Stimulated activated CD4-positive, alpha-beta T cell treated with anti-CD3 and anti-CD28 coated beads, Interleukin-2, amount 100 ng/mL, for 4 hours (primary cell): ENCODE results near the gene DNLZ.
A peak's percentile ranks its signal among the peaks of the same experiment; 100 is the strongest.
"Not testable (repeated sequence)": the region's sequence is repeated elsewhere in the genome, so short reads cannot be mapped to it uniquely, and the experiment has no call there.

Experiments used
- DNase-seq: peaks from one replicate; pipeline ENCODE4 v3.0.0-alpha.2; 2020; ENCODE audit warnings: low read depth

Gene DNLZ

DNA sequence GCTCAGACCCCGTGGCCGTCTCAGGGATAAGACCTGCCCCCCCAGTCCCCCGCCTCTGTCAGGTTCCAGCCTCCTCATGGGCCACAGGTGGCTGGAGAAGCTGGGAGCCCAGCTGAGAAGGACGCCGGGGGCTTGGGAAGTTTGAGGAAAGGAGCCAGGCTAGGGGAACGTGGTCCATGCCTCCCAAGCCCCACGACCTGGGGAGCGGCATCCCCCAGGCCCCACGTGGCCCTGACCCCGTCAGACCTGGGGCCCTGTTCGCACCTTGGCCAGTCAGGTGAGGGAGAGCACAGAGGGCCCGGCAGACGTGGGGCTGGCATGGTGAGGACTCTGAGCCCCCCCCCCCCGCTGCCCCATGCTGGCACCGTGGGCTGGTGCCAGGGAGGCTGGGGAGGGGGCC lies 32.5 kb downstream of the DNLZ start:
- no peak for DNase-seq

DNA sequence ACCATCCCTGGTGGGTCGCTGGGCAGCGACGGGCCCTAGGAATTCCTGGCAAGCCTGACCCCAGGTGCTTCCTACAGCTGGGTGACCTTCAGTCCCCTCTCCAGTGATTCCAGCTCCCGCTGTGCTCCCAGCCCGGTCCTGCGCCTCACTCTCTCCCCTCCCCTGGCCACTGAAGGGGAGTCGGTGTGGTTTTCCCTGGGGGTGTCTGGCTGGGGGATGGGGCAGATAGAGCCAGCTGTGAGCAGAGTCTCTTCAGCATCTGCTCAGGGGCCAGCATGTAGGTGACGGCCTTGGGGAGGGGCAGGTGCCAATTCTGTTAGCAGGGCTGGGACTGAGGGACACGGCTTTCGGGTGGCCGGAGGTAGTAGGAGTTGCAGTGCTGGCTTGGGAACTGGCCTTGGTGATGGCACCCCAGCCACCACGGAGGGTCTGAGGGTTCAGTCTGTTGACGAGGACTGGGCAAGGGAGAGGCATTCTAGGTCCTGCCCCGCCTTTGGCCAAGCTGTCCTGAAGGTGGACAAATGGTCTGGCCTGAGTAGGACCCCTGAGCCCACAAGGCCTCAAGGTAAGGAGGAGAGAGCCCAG lies 33.0 kb downstream of the DNLZ start:
- DNase-seq, result no peak

DNA sequence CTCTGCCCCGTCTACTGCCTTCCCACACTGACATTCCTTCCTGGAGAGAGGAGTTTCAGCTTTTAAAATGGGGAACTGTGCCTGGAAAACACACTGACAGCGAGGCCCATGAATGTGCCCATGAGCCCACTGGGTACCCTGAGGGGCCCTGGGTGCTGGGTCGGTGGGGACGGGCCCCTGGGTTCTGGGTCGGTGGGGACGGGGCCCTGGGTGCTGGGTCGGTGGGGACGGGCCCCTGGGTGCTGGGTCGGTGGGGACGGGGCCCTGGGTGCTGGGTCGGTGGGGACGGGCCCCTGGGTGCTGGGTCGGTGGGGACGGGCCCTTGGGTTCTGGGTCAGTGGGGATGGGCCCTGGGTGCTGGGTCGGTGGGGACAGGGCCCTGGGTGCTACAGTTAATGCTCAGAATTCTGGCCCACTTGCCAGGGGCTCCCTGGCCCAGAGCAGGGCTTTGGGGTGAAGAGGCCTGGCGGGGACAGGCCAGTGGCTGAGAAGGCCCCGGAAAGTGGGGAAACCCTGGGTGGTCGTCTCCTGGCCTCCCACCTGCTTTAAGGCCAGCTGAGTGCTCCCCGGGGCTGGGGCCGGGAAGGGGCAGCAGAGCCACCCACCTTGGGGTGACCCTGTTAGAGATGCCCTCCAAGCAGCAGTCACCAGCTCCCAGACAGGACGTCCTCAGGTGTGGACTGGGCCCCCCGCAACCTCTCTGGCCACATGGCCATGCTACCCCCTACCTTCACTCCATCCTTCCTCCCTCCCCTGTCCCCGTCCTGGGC lies 33.7 kb downstream of the DNLZ start:
- DNase-seq, result no peak

DNA sequence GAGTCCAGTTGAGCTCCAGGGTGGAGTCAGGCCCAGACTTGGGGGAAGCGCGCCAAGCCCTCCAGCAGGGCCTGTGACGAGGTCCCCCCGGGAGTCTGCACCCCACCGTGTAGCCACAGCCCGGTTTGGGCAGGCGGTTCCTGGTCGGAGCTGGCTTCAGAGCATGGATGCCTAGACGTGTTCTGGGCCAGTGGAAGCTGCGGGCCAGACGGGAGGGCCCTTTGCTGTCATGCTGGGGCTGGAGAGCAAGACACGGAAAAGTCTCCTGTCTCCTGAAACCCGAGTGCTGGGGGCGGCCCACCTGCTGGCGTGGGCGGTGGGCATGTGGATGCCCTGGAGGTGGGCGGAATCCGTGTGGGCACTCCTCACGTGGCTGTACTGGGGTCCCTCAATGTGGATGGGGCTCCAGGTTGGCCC lies 34.3 kb downstream of the DNLZ start:
- no peak for DNase-seq

DNA sequence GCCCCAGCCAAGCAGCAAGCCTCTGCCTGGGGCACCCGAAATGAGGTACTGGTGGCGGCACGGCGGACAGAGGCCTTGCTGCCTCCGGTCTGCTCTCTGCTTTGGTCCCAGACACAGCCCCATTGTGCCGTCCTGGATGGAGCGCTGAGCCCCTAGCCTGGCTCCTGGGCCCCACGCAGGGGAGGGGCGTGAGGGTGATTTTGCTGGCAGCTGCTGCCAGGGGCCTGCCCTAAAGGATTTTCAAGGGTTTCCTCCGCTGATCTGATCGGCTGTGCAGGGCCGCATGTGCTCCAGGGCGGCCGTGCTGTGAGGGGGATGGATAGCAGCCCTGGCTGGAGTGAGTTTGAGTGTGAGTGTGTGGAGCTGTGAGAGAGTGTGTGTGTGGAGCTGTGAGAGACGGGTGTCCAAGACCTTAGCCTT lies 34.9 kb downstream of the DNLZ start:
- no peak for DNase-seq

DNA sequence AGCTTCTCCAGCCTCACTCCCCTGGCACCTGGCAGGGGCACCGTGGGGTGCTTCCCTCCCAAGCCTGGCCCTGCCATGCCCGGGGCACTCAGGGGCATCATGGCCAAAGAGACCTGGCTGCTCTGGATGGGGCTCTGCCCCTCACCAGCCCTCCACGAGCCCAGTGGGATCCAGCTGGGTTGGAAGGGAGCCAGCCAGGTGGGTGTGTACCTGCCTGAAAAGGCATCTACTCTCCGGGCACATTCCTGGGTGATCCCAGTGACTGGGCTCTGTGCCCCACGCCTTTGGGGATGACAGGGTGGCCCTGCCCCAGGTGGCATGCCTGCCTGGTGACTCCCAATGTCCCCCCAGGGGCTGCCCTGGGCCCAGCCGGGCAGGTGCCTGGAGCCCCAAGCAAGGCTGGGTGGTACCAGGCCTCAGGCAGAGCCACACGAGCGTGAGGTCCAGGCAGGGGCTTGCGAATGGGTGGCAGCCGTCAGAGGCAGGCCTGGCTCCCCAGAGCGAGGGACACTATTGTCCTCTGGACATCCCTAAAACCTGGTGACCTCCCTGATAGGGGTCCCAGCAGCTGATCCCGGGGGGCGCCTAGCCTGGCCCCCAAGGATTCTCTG lies 35.4 kb downstream of the DNLZ start:
- DNase-seq, result no peak

DNA sequence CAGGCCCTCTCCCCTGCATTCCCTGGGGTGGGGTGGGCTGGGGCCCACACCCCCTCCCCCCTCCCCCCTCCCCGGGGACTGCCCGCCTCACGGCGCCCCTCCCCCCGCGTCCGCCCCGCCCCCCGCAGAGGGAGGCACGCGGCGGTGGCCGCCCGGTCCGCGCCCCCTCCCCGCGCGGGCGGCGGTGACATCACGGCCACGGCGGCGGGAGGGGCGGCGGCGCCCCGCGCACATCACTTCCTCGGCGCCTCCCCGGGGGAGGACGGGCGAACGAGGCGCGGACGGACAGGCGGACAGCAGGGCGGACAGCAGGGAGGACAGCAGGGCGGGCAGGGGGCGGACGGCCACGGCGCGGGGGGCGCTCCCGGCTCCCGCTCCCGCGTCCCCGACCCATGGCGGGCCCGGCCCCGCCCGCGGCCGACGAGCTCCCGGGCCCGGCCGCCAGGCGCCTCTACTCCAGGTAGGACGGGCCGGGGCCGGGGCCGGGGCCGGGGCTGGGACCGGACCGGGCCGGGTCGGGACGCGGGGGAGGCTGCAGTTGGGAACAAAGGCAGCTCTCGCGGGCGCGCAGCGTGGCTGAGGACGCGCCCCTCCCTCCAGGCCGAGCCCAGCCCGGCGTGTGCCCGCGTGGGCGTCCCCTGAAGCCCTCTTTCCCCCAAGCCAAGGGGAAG lies 36.1 kb downstream of the DNLZ start, which contains the start of gene GPSM1:
Gene GPSM1, plus strand, starts transcription at position 236 of the 671 bp plus-strand sequence. Its CDS starts 157 bp downstream, at position 393.
- peak; percentile 46 for DNase-seq

DNA sequence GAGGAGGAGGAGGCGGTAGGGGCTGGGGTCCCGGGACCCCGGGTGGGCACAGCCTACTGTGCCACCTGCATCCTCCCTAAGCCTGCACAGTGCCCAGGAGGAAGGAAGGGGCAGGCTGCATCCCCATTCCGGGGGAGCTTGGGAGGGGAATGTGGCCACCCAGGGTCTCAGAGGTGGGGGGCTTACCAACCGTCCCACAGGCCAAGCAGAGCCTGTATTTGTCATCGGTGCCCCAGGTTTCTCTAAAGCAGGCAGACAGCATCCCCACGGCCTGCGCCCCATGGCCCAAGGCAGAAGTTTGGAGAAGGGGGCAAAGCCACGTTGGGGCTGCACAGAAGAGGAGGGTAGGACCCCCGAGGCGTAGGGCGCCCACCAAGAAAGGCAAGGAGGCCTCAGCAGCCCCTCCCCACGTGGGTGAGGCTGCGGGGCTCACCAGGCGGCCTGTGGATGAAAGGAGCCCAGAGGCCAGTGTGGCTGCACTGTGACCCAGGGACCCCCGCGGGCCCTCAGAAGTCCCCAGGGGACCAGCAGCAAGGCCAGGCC lies 36.7 kb downstream of the DNLZ start:
- no peak for DNase-seq

DNA sequence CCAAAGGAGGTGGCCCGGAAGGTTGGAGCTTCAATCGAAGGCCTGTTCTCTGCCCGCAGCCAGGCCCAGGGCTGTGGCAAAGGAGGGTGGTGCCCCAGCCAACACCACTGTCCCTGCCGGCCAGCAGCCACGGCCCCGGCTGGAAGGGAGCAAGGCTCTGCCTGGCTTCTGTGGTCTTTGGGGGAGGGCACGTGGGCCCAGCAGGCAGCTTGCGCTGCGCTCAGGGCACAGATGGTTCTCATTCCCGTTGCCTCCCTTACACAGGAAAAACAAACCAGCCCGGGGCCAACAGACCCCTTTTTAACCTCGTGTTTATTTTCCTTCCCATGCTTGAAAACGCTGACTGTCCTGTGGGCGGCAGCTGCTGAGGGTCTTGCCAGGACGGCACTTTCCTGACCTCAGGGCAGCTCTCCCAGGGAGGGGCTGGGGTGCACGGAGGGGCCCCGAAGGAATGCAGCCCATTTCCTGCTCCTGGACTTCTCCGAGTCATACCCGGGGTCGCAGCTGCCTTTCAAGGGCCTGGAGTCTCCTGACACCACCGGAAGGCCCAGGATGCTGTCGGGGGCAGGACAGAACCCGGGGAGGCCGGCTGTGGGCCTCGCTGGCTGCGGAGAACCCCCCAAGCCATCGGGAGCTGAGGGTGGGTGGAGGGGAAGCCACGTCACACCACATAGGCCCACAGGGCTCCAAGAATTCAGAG lies 37.3 kb downstream of the DNLZ start:
- DNase-seq, result no peak

DNA sequence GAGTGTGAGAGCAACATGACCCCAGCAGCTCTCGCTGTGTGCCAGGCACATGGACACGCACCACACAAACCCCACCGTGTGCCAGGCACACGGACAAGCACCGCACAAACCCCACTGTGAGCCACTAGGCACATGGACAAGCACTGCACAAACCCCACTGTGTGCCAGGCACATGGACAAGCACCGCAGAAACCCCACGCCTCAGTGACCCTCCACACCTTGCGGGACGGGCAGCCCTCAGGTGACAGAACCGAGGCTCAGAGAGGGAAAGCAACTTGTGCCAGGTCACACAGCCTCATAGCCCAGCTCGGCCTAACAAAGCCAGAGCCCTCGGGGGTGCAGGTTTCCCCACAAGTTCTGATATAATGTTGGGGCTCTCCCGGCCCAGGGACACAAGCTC lies 38.2 kb downstream of the DNLZ start:
- DNase-seq, result no peak

DNA sequence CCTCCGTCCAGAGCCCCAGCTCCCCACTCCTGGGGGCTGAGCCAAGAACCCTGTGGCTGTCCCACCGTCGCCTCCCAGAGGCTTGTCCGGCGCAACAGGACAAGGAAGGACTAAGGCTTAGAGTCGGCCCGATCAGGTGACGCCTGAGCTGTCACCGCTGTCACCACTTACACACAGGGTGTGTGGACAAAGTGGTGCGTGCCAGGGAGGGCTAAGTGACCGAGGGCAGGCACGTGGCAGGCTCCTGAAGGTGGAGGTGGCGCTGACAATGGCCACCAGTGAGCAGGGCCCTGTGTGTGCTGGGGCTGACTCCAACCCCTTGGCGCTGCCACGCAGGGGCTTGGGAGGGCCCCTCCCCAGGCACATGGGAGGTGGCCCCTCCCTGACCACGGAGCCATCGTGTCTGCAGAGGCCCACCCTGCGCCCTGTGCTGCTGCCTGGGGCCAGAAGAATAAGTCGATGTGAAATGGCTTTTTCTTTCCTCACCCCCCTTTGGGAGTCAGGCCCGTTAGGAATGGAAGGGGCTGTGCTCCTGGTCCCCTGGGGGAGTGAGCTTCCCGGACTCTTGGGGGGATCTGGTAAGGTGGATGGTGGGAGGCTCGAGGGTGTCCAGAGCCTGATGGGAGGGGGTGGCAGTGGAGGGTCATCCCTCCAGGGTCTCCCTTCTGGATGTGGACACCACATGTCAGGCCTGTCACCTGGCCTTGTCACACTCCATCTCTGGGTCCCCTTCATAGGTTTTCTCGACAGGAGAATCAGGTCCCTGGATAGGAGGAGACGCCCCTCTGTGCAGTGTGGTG lies 38.8 kb downstream of the DNLZ start:
- DNase-seq, result no peak

DNA sequence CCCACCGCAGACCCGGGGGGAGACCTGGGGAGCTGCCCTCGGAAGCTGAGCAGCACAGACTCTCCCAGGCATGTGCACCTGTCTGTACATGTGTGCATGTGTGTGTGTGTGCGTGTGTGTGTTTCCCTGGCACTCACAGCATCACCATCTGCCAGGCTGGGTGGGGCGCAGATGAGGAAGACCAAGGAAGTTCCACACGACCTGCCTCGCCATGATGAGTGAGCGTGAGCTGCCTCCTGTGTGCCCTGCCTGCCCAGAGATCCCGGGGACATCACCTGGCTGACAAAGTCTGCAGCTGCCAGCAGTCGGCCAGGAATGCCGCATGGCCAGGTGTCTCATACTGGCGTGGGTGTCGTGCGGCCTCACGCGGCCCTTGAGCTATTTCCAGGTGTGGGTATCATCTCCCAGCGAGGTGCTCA lies 40.2 kb downstream of the DNLZ start:
- DNase-seq, result no peak

DNA sequence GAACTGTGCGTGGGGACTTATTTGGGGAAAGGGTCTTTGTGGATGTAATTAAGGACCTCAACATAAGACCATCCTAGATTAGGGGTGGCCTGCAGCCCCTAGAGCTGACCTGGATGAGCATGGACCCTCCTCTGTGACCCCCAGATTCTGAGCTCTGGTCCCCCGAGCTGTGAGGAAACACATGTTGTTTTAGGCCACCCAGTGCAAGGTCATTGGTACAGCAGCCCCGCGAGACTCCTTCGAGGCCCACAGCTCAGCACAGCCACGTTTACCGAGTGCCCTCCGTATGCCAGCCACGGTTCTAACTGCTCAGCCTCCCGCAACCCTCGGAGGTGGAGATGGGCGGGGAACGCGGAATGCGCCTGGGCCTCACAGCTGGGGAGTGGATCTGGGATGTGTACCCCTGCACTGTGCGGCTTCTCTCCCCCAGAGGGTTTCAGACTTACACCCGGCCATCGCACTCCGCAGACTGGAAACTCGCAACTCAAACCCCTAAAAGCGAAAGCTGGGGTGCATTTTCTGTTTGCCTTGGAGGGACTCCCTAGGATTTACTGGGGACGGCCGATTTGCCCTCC lies 40.7 kb downstream of the DNLZ start:
- no peak for DNase-seq

DNA sequence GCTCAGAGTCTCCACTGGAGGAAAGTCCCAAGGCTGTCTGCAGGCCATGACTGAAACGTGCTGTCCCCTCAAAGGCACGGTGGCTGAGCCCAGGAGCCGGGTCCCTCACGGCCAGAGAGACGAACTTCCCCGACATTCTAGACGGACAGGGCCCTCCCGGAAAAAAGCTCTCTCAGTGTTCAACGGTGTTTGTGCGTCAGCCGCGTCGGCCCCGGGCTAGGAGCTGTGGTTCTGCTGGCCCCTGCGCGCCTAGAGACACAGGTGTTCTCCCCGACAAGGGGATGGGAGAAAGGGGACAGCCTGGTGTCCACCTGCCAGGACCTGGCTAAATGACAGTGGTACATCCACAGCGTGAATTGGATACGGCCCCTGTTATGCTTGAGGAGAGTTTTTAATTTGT lies 42.0 kb downstream of the DNLZ start:
- DNase-seq, result no peak

DNA sequence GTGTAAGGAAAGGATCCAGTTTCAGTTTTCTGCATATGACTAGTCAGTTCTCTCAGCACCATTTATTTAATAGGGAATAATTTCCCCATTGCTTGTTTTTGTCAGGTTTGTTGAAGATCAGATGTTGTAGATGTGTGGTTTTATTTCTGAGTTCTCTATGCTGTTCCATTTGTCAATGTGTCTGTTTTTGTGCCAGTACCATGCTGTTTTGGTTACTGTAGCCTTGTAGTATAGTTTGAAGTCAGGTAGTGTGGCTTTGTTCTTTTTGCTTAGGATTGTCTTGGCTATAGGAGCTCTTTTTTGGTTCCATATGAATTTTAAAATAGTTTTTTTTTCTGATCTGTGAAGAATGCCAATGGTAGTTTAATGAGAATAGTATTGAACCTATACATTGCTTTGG lies 42.6 kb downstream of the DNLZ start:
- DNase-seq, result not testable (repeated sequence)

DNA sequence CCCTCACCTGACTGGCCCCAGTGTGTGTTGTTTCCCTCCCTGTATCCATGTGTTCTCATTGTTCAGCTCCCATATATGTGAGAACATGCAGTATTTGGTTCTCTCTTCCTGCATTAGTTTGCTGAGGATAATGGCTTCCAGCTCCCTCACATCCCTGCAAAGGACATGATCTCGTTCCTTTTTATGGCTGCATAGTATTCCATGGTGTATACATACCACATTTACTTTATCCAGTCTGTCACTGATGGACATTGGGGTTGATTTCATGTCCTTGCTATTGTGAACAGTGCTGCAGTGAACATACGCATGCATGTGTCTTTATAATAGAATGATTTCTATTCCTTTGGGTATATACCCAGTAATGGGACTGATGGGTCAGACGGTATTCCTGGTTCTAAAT lies 43.6 kb downstream of the DNLZ start:
- DNase-seq, result not testable (repeated sequence)

DNA sequence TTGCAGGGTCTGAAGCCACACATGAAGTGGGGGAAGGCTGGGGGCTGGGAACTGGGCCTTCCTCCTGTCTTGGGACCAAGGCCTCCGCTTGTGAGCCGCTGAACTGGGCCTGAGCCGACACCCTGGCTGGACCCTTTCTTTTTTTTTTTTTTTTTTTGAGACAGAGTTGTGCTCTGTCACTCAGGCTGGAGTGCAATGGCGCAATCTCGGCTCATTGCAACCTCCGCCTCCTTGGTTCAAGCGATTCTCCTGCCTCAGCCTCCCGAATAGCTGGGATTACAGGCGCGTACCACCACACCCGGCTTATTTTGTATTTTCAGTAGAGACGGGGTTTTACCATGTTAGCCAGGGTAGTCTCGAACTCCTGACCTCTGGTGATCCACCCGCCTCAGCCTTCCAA lies 44.3 kb downstream of the DNLZ start:
- not testable (repeated sequence) for DNase-seq

DNA sequence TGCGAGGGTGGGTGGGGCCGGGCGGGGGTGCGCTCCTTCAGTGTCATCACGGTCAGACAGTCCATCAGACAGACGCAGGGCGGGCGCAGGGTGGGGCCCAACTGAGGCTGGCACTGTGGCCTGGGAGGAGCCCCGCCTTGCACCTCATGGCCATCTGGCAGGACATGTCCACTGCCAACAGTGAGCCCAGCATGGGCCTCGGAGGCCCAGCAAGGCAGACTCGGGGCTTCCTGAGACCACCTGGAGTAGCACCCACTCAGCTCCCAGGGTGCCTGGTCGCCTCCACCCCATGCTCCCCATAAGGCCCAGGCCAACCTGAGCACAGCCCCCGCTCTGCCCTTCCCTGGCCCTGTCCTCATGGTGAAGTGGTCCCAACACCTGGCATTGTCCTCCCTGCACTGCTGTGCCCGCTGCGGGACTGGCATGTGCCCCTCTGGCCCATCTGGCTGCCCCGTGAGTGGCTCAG lies 44.7 kb downstream of the DNLZ start:
- no peak for DNase-seq

DNA sequence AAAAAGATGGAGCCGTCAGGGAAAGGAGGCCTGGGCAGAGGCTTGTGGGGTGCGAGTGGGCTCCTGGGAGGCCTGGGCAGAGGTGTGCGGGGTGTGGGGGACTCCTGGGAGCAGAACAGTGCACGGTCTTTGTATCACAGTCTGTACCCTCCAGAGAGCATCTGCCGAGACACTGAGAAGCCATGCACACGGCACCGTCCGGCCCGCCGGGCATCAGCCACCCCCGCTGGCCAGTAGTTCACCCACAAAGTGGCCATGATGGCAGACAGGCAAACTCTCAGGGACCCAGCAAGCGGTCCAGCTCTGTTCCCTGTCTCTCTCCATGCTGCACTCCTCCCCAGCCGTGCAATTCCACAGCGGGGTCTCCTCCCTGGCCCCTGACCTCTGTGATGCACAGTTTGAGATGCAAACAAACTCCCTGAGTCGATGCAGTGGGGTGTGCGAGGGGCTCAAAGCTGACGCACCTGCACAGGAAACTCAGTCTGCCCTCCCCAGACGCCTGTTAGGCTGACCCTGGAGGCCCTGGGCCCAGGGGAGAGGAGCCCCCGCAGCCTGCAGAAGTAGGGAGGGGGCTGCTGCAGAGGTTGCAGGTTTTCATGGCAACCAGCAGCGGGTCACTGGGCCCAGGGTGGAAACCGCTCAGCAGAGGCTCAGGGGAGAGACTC lies 45.3 kb downstream of the DNLZ start:
- no peak for DNase-seq

DNA sequence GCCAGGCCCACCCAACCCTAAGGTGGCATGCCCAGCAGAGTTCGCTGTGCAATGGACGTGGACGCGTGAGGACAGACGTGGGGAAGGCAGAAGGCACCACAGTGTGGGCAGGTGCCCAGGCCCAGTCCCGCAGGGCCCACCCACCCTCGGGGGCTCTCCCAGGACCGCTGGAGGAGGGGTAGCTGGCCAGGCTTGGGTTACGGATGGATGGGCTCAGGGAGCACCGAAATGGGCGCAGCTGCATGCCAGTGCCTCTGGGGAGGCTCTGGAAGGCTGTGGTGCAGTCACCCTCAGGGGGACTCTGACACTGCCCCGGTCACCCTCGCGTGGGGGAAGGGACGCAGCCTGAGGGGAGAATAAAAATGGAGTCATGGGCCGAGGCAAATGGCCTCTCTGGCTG lies 45.8 kb downstream of the DNLZ start:
- DNase-seq, result no peak
